Neural cell (in vitro differentiated cells): ENCODE data around the gene CISD3. TPM values are rescaled to one million over a fixed set of nuclear protein-coding genes. Genes with fewer than 3 reads are reported as not detected.

ENCODE experiments used
- H2AFZ ChIP-seq: fragments of 200-600, 300-800 bp; sonication (generic), shearing (Covaris generic); 2 replicates; pipeline ENCODE4 v1.6.0; 2014; ENCODE audit warnings: low read depth, mild to moderate bottlenecking, antibody characterized with exemption, low read length, moderate library complexity
- H3F3A ChIP-seq: fragments of 200-600 bp; shearing (Covaris generic); 2 replicates; pipeline ENCODE4 v1.6.1; 2016; ENCODE audit warnings: mild to moderate bottlenecking, moderate library complexity, mixed read lengths, antibody characterized with exemption, low read length; ENCODE audit not compliant: insufficient read depth, poor library complexity, severe bottlenecking
- H3K27ac ChIP-seq: fragments of 200-600, 300-800 bp; sonication (generic), shearing (Covaris generic); 2 replicates; pipeline ENCODE4 v1.5.1; 2014; ENCODE audit warnings: mild to moderate bottlenecking, low read length, moderate library complexity
- H3K27me3 ChIP-seq: fragments of 300-800, 200-600 bp; sonication (generic), shearing (Covaris generic); 2 replicates; pipeline ENCODE4 v1.6.0; 2014; ENCODE audit warnings: mild to moderate bottlenecking, low read depth, low read length, moderate library complexity; ENCODE audit not compliant: insufficient read depth
- H3K36me3 ChIP-seq: fragments of 300-800, 200-600 bp; sonication (generic), shearing (Covaris generic); 2 replicates; pipeline ENCODE4 v1.5.1; 2014; ENCODE audit warnings: mild to moderate bottlenecking, antibody characterized with exemption, low read length, moderate library complexity; ENCODE audit not compliant: insufficient read depth
- H3K4me2 ChIP-seq: fragments of 300-800, 200-600 bp; sonication (generic), shearing (Covaris generic); 2 replicates; pipeline ENCODE4 v1.6.0; 2014; ENCODE audit warnings: mild to moderate bottlenecking, low read length
- H3K4me3 ChIP-seq: fragments of 300-800, 200-600 bp; sonication (generic), shearing (Covaris generic); 2 replicates; pipeline ENCODE4 v1.5.1; 2014; ENCODE audit warnings: mild to moderate bottlenecking, low read length, moderate library complexity
- H3K79me2 ChIP-seq: fragments of 200-600 bp; shearing (Covaris generic); replicated peaks from 2 replicates; pipeline ENCODE4 v1.6.0; 2014; ENCODE audit warnings: mild to moderate bottlenecking, low read length, moderate library complexity; ENCODE audit not compliant: insufficient read depth
- H3K9ac ChIP-seq: fragments of 300-800, 200-600 bp; sonication (generic), shearing (Covaris generic); 2 replicates; pipeline ENCODE4 v1.6.1; 2016; ENCODE audit warnings: mild to moderate bottlenecking, low read length, mixed read lengths
- H3K9me2 ChIP-seq: fragments of 200-600 bp; shearing (Covaris generic); 2 replicates; pipeline ENCODE4 v1.6.1; 2016; ENCODE audit warnings: mild to moderate bottlenecking, low read length, mixed read lengths; ENCODE audit not compliant: insufficient read depth
- H3K9me3 ChIP-seq: fragments of 200-600, 300-800 bp; sonication (generic), shearing (Covaris generic); 2 replicates; pipeline ENCODE4 v1.6.1; 2016; ENCODE audit warnings: mild to moderate bottlenecking, mixed run types, low read length, moderate library complexity, mixed read lengths
- H4K20me1 ChIP-seq: fragments of 200-600 bp; shearing (Covaris generic); 2 replicates; pipeline ENCODE4 v1.6.1; 2016; ENCODE audit warnings: mild to moderate bottlenecking, mixed run types; ENCODE audit not compliant: insufficient read depth
- CTCF ChIP-seq: fragments of 450-650 bp; IDR thresholded peaks from 2 replicates; pipeline ENCODE4 v1.5.1; 2014; ENCODE audit warnings: antibody characterized with exemption, mild to moderate bottlenecking, moderate library complexity; ENCODE audit not compliant: poor library complexity, severe bottlenecking
- EP300 ChIP-seq: fragments of 450-650 bp; conservative IDR thresholded peaks from 2 replicates; pipeline ENCODE4 v1.6.1; 2014; ENCODE audit warnings: antibody characterized with exemption, mild to moderate bottlenecking, moderate library complexity; ENCODE audit not compliant: poor library complexity, severe bottlenecking
- EZH2 ChIP-seq: fragments of 200-600, 300-800 bp; shearing (Covaris generic), sonication (generic); IDR thresholded peaks from 2 replicates; pipeline ENCODE4 v1.6.1; 2014; ENCODE audit warnings: antibody characterized with exemption, low read length, borderline replicate concordance, mild to moderate bottlenecking; ENCODE audit not compliant: insufficient read depth, poor library complexity, severe bottlenecking
- MXI1 ChIP-seq: fragments of 450-650 bp; conservative IDR thresholded peaks from 2 replicates; pipeline ENCODE4 v1.6.1; 2014; ENCODE audit warnings: antibody characterized with exemption, mild to moderate bottlenecking; ENCODE audit not compliant: poor library complexity, severe bottlenecking
- POLR2AphosphoS5 ChIP-seq: IDR thresholded peaks from 2 replicates; pipeline ENCODE4 v1.6.1; 2012
- RAD21 ChIP-seq: fragments of 450-650 bp; conservative IDR thresholded peaks from 2 replicates; pipeline ENCODE4 v1.6.1; 2014; ENCODE audit warnings: antibody characterized with exemption, mild to moderate bottlenecking, moderate library complexity
- REST ChIP-seq: IDR thresholded peaks from 2 replicates; pipeline ENCODE4 v1.6.1; 2012; ENCODE audit warnings: borderline replicate concordance
- SMC3 ChIP-seq: fragments of 450-650 bp; conservative IDR thresholded peaks from 2 replicates; pipeline ENCODE4 v1.6.1; 2014; ENCODE audit warnings: antibody characterized with exemption, mild to moderate bottlenecking, moderate library complexity; ENCODE audit not compliant: poor library complexity
- TAF1 ChIP-seq: IDR thresholded peaks from 2 replicates; pipeline ENCODE4 v1.6.1; 2012; ENCODE audit warnings: low read depth
- polyA plus RNA-seq: library from polyadenylated mRNA; depleted of rRNA; stranded (reverse); fragments of >200 nt; gene quantifications from 2 replicates; pipeline ENCODE4 v1.2.3, GENCODE V29; 2014

Gene CISD3
- polyA plus RNA-seq, 1 donor from 2014 or later = 1.2 TPM

- no peaks in the 10 kb centered on the region for H3K36me3 ChIP-seq
- H4K20me1 ChIP-seq = no peaks in the 10 kb centered on the region
- no peak overlapping the region for H3K4me2 ChIP-seq
- H3F3A ChIP-seq = no peaks in the 10 kb centered on the region
- H3K4me3 ChIP-seq = no peak overlapping the region
- no peak overlapping the region for H3K27ac ChIP-seq
- H2AFZ ChIP-seq = no peak overlapping the region
- no peaks in the 10 kb centered on the region for H3K27me3 ChIP-seq
- no peaks in the 10 kb centered on the region for H3K9me2 ChIP-seq
- no peaks in the 10 kb centered on the region for H3K9me3 ChIP-seq
- no peak overlapping the region for H3K9ac ChIP-seq
- H3K79me2 ChIP-seq = no peaks in the 10 kb centered on the region
- TF ChIP-seq POLR2AphosphoS5 (no peak), EZH2 (no peak), RAD21 (no peak), MXI1 (no peak), REST (no peak), TAF1 (no peak), CTCF (no peak), SMC3 (no peak), EP300 (no peak)
Measured at GRCh38 chr17:38690386-38690785, 39.8 kb upstream of the CISD3 start.

- H4K20me1 ChIP-seq = no peaks in the 10 kb centered on the region
- H3K9me3 ChIP-seq = no peaks in the 10 kb centered on the region
- H3F3A ChIP-seq = no peaks in the 10 kb centered on the region
- TF ChIP-seq TAF1 (no peak), REST (no peak), EP300 (no peak), CTCF (no peak), POLR2AphosphoS5 (no peak), RAD21 (no peak), SMC3 (no peak), EZH2 (no peak), MXI1 (no peak)
- H3K4me3 ChIP-seq = no peak overlapping the region
- no peaks in the 10 kb centered on the region for H3K79me2 ChIP-seq
- no peak overlapping the region for H3K4me2 ChIP-seq
- H3K27me3 ChIP-seq = no peaks in the 10 kb centered on the region
- H3K36me3 ChIP-seq = no peaks in the 10 kb centered on the region
- H3K9ac ChIP-seq = no peak overlapping the region
- H3K27ac ChIP-seq = no peak overlapping the region
- no peak overlapping the region for H2AFZ ChIP-seq
- H3K9me2 ChIP-seq = no peaks in the 10 kb centered on the region
Measured at GRCh38 chr17:38691154-38691553, 39.0 kb upstream of the CISD3 start.
